Activated CD4-positive, alpha-beta T cell treated with anti-CD3 and anti-CD28 coated beads for 36 hours (primary cell): ENCODE results near the gene TECTB. TPM values are rescaled to one million over a fixed set of nuclear protein-coding genes. Genes with fewer than 3 reads are reported as not detected.
"Not testable (repeated sequence)": the region's sequence is repeated elsewhere in the genome, so short reads cannot be mapped to it uniquely, and the experiment has no call there.

ENCODE experiments used
- ATAC-seq: fragments of 200-7000 bp; cut with Tn5 transposase; one replicate; pipeline ENCODE4 v1.10.0; 2021; ENCODE audit warnings: mild to moderate bottlenecking, moderate library complexity
- CTCF ChIA-PET: fragments of 350-600 bp; sonication (Branson Sonifier 250); formaldehyde crosslinking; loops from one replicate; lab custom pipeline; 2021; ENCODE audit warnings: antibody characterized with exemption; lab: Charles Lee
- POLR2A ChIA-PET: fragments of 350-600 bp; sonication (Branson Sonifier 250); formaldehyde crosslinking; loops from one replicate; lab custom pipeline; 2021; ENCODE audit warnings: antibody characterized with exemption, inconsistent platforms; lab: Charles Lee
- DNase-seq: peaks from one replicate; pipeline ENCODE4 v3.0.0-alpha.2; 2020
- H3K27ac Mint-ChIP-seq: one replicate; pipeline ENCODE4 v1.8.0; 2021; ENCODE audit warnings: mixed read lengths
- H3K27me3 Mint-ChIP-seq: one replicate; pipeline ENCODE4 v1.8.0; 2021; ENCODE audit warnings: mixed read lengths
- H3K36me3 Mint-ChIP-seq: one replicate; pipeline ENCODE4 v1.8.0; 2021; ENCODE audit warnings: low read depth, mixed read lengths
- H3K4me1 Mint-ChIP-seq: one replicate; pipeline ENCODE4 v1.8.0; 2021; ENCODE audit warnings: mixed read lengths
- H3K4me3 Mint-ChIP-seq: one replicate; pipeline ENCODE4 v1.8.0; 2021; ENCODE audit warnings: mild to moderate bottlenecking, moderate library complexity, mixed read lengths
- H3K9me3 Mint-ChIP-seq: one replicate; pipeline ENCODE4 v1.8.0; 2021; ENCODE audit warnings: low read depth, mixed read lengths
- intact Hi-C, 2 experiments: fragments of 100-400 bp; cut with DNase I in 1 of 2; cut with micrococcal nuclease in 1 of 2; formaldehyde crosslinking; loops; one replicate each; pipeline versions ENCODE4 v1.14.2 to v1.15.1; 2022 to 2024; cut with DNase I, micrococcal nuclease
- total RNA-seq, 2 experiments: library from RNA; stranded (reverse); gene quantifications; one replicate each; pipeline ENCODE4 v1.2.3, GENCODE V29; 2021

Gene TECTB
- total RNA-seq, 2 experiments from 2014 or later, result not detected

DNA sequence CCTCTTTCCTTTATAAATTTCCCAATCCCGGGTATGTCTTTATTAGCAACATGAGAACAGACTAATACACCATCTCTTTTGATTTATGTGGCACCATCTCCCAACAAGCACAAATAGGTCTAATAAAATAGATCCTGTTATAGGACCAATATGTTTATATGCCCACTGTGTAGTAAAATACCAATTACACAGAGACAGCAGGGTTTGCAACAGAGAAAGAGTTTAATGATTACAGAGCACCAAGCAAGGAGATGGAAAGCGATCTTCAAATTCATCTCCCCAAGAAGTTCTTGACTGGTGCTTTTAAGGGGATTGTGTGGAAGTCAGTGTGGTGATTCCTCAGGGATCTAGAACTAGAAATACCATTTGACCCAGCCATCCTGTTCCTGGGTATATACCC is 33.5 kb upstream of the TECTB start:
- ATAC-seq, result no peak
- Mint-ChIP-seq H3K36me3 (no peaks in the 10 kb centered on the region), H3K27me3 (no peaks in the 10 kb centered on the region), H3K27ac (no peak overlapping the region), H3K4me3 (no peak overlapping the region), H3K9me3 (peaks cover 11% of the 10 kb centered on the region), H3K4me1 (no peaks in the 10 kb centered on the region)
- no peak for DNase-seq
- ChIA-PET POLR2A (no interaction called here), CTCF (no interaction called here)
- intact Hi-C loops, result no loop called here

DNA sequence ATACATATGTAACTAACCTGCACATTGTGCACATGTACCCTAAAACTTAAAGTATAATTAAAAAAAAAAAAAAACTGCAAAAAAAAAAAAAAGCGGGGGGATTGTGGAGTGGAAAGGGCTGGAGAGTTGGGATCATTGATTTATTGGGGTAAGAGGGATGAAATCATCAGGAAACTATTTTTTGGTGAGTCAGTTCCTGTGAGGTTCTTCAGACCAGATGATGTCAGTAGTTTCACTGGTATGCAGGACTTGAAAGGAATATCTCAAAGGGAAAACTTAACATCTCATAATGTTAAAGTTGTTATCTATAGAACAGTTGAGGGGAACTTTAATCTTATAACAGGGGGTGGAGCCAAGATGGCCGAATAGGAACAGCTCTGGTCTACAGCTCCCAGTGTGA is 32.6 kb upstream of the TECTB start:
- intact Hi-C loops, result no loop called here
- Mint-ChIP-seq H3K27ac (no peak overlapping the region), H3K4me3 (no peak overlapping the region), H3K27me3 (no peaks in the 10 kb centered on the region), H3K36me3 (no peaks in the 10 kb centered on the region), H3K9me3 (peaks cover 11% of the 10 kb centered on the region), H3K4me1 (no peaks in the 10 kb centered on the region)
- CTCF ChIA-PET, result no interaction called here
- POLR2A ChIA-PET, result no interaction called here
- peak; percentile 26 for ATAC-seq
- no peak for DNase-seq

DNA sequence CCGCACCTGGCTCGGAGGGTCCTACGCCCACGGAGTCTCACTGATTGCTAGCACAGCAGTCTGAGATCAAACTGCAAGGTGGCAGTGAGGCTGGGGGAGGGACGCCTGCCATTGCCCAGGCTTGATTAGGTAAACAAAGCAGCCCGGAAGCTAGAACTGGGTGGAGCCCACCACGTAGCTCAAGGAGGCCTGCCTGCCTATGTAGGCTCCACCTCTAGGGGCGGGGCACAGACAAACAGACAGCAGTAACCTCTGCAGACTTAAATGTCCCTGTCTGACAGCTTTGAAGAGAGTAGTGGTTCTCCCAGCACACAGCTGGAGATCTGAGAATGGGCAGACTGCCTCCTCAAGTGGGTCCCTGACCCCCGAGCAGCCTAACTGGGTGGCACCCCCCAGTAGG is 32.0 kb upstream of the TECTB start:
- H3K27ac Mint-ChIP-seq, ATAC-seq, H3K27me3 Mint-ChIP-seq, DNase-seq, H3K4me1 Mint-ChIP-seq, POLR2A ChIA-PET, H3K4me3 Mint-ChIP-seq, H3K36me3 Mint-ChIP-seq, intact Hi-C loops, CTCF ChIA-PET: not testable (repeated sequence)
- peaks cover 11% of the 10 kb centered on the region for H3K9me3 Mint-ChIP-seq

DNA sequence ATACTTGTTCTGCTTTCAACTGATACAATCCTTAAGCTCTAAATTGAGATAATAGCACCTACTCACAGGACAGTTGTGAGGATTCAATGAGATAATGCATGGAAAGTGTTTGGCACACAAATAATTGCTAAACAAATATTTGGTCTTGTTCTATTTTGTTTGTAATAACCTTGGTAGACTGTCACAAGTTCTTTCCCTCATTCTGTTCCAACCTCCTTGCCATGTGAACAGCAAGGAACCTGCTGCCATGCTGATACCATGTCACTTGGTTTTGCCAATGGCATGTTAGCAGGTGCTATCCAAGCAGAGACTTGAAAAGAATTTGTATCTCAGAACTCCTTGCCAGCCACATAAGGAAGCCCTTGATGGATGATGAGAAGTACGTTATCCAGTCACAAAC is 24.8 kb upstream of the TECTB start:
- H3K36me3 Mint-ChIP-seq, result no peaks in the 10 kb centered on the region
- ATAC-seq (no peak), DNase-seq (no peak)
- no peaks in the 10 kb centered on the region for H3K9me3 Mint-ChIP-seq
- no peaks in the 10 kb centered on the region for H3K27me3 Mint-ChIP-seq
- intact Hi-C loops, result no loop called here
- no peaks in the 10 kb centered on the region for H3K4me1 Mint-ChIP-seq
- no peak overlapping the region for H3K4me3 Mint-ChIP-seq
- ChIA-PET CTCF (interaction anchor here (1.0 kb wide), 1 partner anchor 12 kb away, joined by 3 read pairs; no protein-coding TSS in a partner anchor), POLR2A (no interaction called here)
- H3K27ac Mint-ChIP-seq, result no peak overlapping the region

DNA sequence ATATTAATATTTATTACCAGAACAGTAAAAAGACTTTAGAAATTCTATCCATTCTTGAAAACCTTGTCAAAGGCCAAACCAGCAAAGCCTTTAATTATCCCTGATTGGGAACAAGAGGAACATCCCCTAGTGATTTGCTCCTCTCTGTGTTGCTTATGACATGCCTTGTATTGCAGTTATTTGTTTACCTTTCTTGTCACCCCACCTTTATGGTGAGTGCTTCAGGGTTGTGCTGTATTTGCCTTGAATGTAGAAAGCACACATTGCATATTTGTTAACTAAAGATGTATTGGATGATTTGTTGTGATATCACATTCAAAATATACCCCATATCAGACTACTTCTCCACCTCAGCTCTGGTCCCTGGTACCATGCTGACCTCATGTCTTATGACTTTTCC is 23.5 kb upstream of the TECTB start:
- no peaks in the 10 kb centered on the region for H3K27me3 Mint-ChIP-seq
- H3K4me1 Mint-ChIP-seq, result no peaks in the 10 kb centered on the region
- ATAC-seq (no peak), DNase-seq (no peak)
- no peak overlapping the region for H3K27ac Mint-ChIP-seq
- POLR2A ChIA-PET, result no interaction called here
- CTCF ChIA-PET, result no interaction called here
- intact Hi-C loops, result no loop called here
- no peak overlapping the region for H3K4me3 Mint-ChIP-seq
- no peaks in the 10 kb centered on the region for H3K9me3 Mint-ChIP-seq
- H3K36me3 Mint-ChIP-seq, result no peaks in the 10 kb centered on the region

DNA sequence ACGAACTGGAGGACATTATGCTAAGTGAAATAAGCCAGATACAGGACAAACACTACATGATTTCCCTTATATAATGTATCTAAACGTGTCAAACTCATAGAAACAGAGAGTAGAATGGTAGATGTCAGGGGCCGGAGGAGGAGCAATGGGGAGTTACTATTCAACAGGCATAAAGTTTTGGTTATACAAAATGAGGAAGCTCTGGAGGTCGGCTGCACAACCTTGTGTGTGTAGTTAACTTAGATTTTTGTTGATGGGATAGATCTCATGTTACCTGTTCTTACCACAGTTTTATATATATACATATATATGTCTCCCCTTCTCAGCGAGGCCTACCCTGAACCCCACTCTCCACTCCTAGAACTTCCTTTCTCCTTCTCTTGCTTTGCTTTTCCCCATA is 22.4 kb upstream of the TECTB start:
- CTCF ChIA-PET, result no interaction called here
- H3K36me3 Mint-ChIP-seq, result no peaks in the 10 kb centered on the region
- H3K4me3 Mint-ChIP-seq, result no peak overlapping the region
- H3K27me3 Mint-ChIP-seq, result no peaks in the 10 kb centered on the region
- H3K27ac Mint-ChIP-seq, result no peak overlapping the region
- intact Hi-C loops, result no loop called here
- POLR2A ChIA-PET, result no interaction called here
- ATAC-seq, result no peak
- no peaks in the 10 kb centered on the region for H3K4me1 Mint-ChIP-seq
- no peak for DNase-seq
- H3K9me3 Mint-ChIP-seq, result no peaks in the 10 kb centered on the region

DNA sequence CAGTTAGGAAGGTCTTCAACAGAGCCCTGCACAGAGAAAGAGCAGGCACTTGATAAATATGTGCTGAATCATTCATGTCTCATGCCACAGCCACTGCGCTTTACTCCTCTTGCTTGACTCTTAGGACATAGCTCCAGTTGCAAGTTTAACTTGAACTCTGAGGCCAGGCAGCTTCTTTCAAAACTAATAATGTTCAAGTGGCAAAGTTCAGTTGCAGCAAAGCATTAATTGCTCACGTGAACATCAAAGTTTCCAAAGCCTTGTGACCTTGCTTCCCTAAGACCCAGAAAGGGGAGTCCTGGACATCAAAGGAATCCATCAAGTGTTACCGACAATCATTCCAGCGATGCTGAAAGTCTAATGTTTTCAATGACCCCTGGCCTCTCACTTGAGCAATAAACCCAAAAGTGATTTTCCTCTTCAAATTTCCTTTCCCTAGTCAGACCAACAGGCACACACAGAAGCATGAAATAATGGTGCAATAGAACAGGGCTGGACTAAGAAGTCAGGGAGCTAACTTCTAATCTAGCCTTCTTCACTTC is 21.8 kb upstream of the TECTB start:
- H3K27me3 Mint-ChIP-seq, result no peaks in the 10 kb centered on the region
- no peaks in the 10 kb centered on the region for H3K4me1 Mint-ChIP-seq
- CTCF ChIA-PET, result no interaction called here
- POLR2A ChIA-PET, result no interaction called here
- ATAC-seq, result no peak
- H3K36me3 Mint-ChIP-seq, result no peaks in the 10 kb centered on the region
- no peak for DNase-seq
- intact Hi-C loops, result no loop called here
- H3K27ac Mint-ChIP-seq, result no peak overlapping the region
- no peak overlapping the region for H3K4me3 Mint-ChIP-seq
- H3K9me3 Mint-ChIP-seq, result no peaks in the 10 kb centered on the region

DNA sequence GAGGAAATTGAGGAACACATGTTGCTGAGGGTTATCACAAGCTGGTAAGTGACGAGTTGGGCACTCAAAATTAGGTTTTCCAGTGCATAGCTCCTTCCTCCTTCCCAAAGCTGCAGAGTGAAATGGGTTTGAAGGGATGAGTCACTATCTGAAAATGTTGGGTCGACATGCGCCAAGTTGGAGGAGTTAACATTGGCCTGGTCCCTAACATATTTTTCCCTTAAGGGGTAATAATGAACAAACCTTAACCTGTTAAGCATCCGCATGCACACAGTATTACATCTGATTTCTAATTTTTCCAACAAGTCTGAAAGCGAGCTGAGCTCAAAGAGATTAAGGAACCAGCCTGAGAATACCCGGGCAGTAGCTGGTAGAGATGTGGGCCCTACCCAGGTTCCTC is 20.7 kb upstream of the TECTB start:
- no peak overlapping the region for H3K27ac Mint-ChIP-seq
- no peak for ATAC-seq
- CTCF ChIA-PET, result no interaction called here

DNA sequence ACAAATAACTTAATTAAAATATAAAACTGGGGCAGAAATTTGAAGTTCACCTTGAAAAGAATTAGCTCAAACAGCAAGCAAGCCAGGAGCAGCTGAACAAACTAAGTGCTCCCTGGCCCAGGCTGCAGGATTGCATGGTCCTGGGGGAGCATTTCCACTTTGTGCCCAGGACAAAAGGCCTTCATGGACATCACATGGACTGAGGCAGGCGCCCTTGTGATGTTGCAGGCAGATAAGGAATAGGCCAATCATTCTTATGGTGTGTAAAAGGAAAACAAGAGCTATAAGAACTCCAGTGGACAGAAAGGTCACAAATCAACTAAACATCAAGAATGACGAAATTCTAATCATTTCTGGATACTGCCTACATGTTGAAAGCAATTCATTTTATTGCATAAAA is 17.5 kb upstream of the TECTB start:
- intact Hi-C loops, result no loop called here
- H3K9me3 Mint-ChIP-seq, result no peaks in the 10 kb centered on the region
- no peak for DNase-seq
- no peak for ATAC-seq
- ChIA-PET CTCF (interaction anchor here (0.6 kb wide), 1 partner anchor 120 kb away, joined by 3 read pairs; no protein-coding TSS in a partner anchor), POLR2A (no interaction called here)
- no peak overlapping the region for H3K4me3 Mint-ChIP-seq
- no peak overlapping the region for H3K27ac Mint-ChIP-seq
- H3K27me3 Mint-ChIP-seq, result peaks cover 3% of the 10 kb centered on the region
- H3K36me3 Mint-ChIP-seq, result no peaks in the 10 kb centered on the region
- no peaks in the 10 kb centered on the region for H3K4me1 Mint-ChIP-seq

More for the DNA sequence above, 20.7 kb upstream of the TECTB start:
- intact Hi-C loops, result no loop called here
- Mint-ChIP-seq H3K36me3 (no peaks in the 10 kb centered on the region), H3K4me1 (no peaks in the 10 kb centered on the region), H3K27me3 (no peaks in the 10 kb centered on the region), H3K4me3 (no peak overlapping the region), H3K9me3 (no peaks in the 10 kb centered on the region)
- POLR2A ChIA-PET, result no interaction called here
- no peak for DNase-seq

DNA sequence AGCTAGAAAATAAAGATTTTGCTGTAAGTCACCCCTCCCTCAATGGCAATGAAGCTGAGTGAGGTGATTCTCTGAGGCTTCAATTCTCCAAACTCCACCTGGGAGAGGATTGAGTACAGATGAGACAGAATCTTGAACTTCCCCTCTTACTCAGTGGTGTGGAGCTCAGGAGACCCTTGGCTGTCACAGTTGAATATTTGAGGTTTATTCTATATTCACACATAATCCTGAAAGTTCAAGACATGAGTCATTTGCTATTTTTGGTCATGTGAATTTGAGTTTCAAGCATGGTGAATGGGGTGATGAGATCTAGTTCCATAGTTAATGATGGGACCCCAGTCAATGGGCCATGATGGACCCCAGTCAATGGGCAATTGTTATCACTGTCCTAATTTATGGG is 13.9 kb upstream of the TECTB start:
- DNase-seq, result no peak
- Mint-ChIP-seq H3K4me3 (no peak overlapping the region), H3K27me3 (peaks cover 3% of the 10 kb centered on the region), H3K4me1 (no peaks in the 10 kb centered on the region), H3K36me3 (no peaks in the 10 kb centered on the region), H3K27ac (no peak overlapping the region), H3K9me3 (no peaks in the 10 kb centered on the region)
- CTCF ChIA-PET, result interaction anchor here (0.6 kb wide), 1 partner anchor 584 kb away, joined by 3 read pairs; no protein-coding TSS in a partner anchor
- intact Hi-C loops, result no loop called here
- ATAC-seq, result no peak
- POLR2A ChIA-PET, result no interaction called here

DNA sequence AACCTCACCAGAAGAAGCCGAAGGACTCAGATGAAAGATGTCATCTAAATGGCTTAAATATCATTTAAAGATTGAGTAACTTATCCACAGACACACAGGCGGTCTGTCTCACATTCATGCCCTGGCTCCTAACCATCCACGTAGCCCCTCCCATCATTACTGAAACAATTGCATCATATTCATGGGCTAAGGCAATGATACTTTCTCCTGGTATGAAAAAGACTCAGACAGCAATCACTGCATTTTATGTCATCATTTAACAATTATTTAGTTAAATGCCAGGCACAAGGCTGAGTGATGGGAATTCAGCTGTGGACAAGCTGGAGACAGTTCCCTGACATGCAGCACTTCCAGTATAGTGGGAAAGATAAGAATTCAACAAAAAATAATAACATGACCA is 11.2 kb upstream of the TECTB start:
- no peak for ATAC-seq
- Mint-ChIP-seq H3K4me3 (no peak overlapping the region), H3K27me3 (peaks cover 5% of the 10 kb centered on the region), H3K4me1 (no peaks in the 10 kb centered on the region), H3K27ac (no peak overlapping the region), H3K36me3 (no peaks in the 10 kb centered on the region), H3K9me3 (no peaks in the 10 kb centered on the region)
- no peak for DNase-seq
- intact Hi-C loops, result no loop called here
- ChIA-PET POLR2A (no interaction called here), CTCF (no interaction called here)

DNA sequence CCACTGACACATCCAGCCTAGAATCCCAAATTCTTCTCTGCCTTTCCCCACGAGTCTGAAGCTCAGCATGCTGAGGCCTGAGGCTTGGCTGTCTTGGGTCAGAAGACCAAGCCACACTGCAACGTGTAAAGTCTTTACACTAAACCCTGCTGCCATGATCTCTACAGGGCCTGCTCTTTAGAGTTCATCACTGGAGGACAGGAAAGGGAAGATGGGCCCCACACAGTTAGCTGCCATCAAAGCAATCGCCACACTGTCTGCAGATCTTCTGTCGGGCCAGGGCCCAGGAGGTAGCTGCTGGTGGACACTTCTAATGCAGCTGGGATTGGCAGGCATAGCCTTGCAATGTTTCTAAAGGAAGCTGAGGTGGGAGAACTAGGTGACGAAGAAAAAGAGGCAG is 8.4 kb upstream of the TECTB start:
- H3K27ac Mint-ChIP-seq, result no peak overlapping the region
- H3K4me3 Mint-ChIP-seq, result no peak overlapping the region
- no peak for DNase-seq
- ChIA-PET CTCF (interaction anchor here (0.7 to 1.1 kb wide), 2 partner anchors 136 to 1535 kb away, joined by 3 to 6 read pairs; no protein-coding TSS in a partner anchor), POLR2A (no interaction called here)
- H3K36me3 Mint-ChIP-seq, result no peaks in the 10 kb centered on the region
- no peaks in the 10 kb centered on the region for H3K9me3 Mint-ChIP-seq
- ATAC-seq, result no peak
- intact Hi-C loops, result no loop called here
- no peaks in the 10 kb centered on the region for H3K4me1 Mint-ChIP-seq
- H3K27me3 Mint-ChIP-seq, result peaks cover 11% of the 10 kb centered on the region
